Gastroesophageal sphincter (tissue), 4 donors: ENCODE measurements around the gene ICOSLG. TPM values are rescaled to one million over a fixed set of nuclear protein-coding genes. Genes with fewer than 3 reads are reported as not detected.

Source experiments
- ATAC-seq: fragments of 150-250 bp; one replicate; pipeline ENCODE4 v1.9.1; 2016; ENCODE audit warnings: mild to moderate bottlenecking, moderate library complexity
- H3K27ac ChIP-seq, 4 donors: fragments of 200-600 bp; sonication (generic) in 3 of 4; 1 replicate in 3 of 4; 2 replicates in 1 of 4; pipeline ENCODE4 v1.5.1; 2016 to 2019
- H3K27me3 ChIP-seq: fragments of 200-600 bp; sonication (generic); one replicate; pipeline ENCODE4 v1.5.1; 2019
- H3K36me3 ChIP-seq, 2 donors: fragments of 200-600 bp; sonication (generic); one replicate each; pipeline ENCODE4 v1.5.1; 2019; ENCODE audit warnings: control low read depth in 1 of 2
- H3K4me1 ChIP-seq, 3 donors: fragments of 200-600 bp; sonication (generic); 1 replicate in 2 of 3; 2 replicates in 1 of 3; pipeline ENCODE4 v1.5.1; 2016 to 2019; ENCODE audit warnings: control low read depth in 2 of 3
- H3K4me3 ChIP-seq, 2 donors: fragments of 200-600 bp; sonication (generic); one replicate each; pipeline ENCODE4 v1.5.1; 2019; ENCODE audit warnings: mild to moderate bottlenecking in 1 of 2, moderate library complexity in 1 of 2
- H3K9me3 ChIP-seq, 3 donors: fragments of 200-600 bp; sonication (generic); one replicate each; pipeline ENCODE4 v1.5.1; 2017 to 2019; ENCODE audit warnings: control low read depth in 2 of 3
- CTCF ChIP-seq, 4 experiments: fragments of 200-600 bp in 2 of 4; fragments of 450-650 bp in 2 of 4; sonication (generic) in 1 of 4; IDR thresholded peaks; one replicate each; pipeline ENCODE4 v1.5.1; 2017 to 2019; ENCODE audit warnings: antibody characterized with exemption in 4 of 4, mild to moderate bottlenecking in 2 of 4, moderate library complexity in 2 of 4
- EP300 ChIP-seq: sonication (generic); formaldehyde crosslinking; IDR thresholded peaks from one replicate; pipeline ENCODE4 v1.6.1; 2017; ENCODE audit warnings: antibody characterized with exemption, mild to moderate bottlenecking
- POLR2A ChIP-seq, 2 donors: fragments of 450-650 bp; IDR thresholded peaks; one replicate each; pipeline ENCODE4 v1.6.1; 2017; ENCODE audit warnings: antibody characterized with exemption in 2 of 2, mild to moderate bottlenecking in 2 of 2, moderate library complexity in 1 of 2
- POLR2AphosphoS5 ChIP-seq: sonication (generic); formaldehyde crosslinking; IDR thresholded peaks from one replicate; pipeline ENCODE4 v1.6.1; 2017; ENCODE audit warnings: antibody characterized with exemption
- WGBS, 2 donors: methylation state at CpG; one replicate each; pipeline ENCODE4 v1.1.5; 2018; ENCODE audit warnings: low coverage in 1 of 2; 5-methylcytosine and 5-hydroxymethylcytosine counted together
- total RNA-seq, 4 donors: library from RNA; depleted of rRNA; stranded (reverse); fragments of >200 nt; gene quantifications; one replicate each; pipeline ENCODE4 v1.1.0, GENCODE V29; 2016

ICOSLG gene
- total RNA-seq, 4 donors from 2014 or later, result 0.40 to 1.9 (median 0.80) TPM

DNA sequence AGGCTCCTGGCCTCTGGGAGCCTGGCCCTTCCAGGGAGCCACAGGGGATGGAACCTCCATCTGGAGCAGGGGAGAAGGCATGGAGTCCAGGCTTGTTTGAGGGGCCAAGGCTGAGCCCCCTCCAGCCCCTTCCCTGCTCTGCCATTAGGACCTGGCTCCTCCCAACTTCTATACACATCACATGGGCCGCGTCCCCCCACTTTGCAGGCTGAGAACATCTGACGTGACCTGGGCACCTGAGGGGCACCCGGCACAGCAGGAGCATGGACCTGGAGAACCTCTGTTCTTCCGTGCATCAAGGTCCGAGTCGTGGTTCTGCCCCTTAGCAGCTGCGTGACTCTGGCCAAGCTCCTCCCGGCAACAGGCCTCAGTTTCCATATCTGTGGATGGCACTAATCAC is 41.1 kb upstream of the ICOSLG start:
- H3K4me3 ChIP-seq, result no peak overlapping the region
- no peaks in the 10 kb centered on the region for H3K36me3 ChIP-seq
- no peaks in the 10 kb centered on the region for H3K9me3 ChIP-seq
- H3K27ac ChIP-seq, result no peak overlapping the region
- no peak for ATAC-seq
- 100% methylated on average over 3 of the region's 9 CpGs; no CpG with 5 or more reads in 1 of the 2 donors for WGBS, 2 donors
- H3K27me3 ChIP-seq, result peaks cover 35% of the 10 kb centered on the region
- peaks cover 0 to 11% (median 0%) of the 10 kb centered on the region in 3 donors for H3K4me1 ChIP-seq
- TF ChIP-seq POLR2A (IDR thresholded peaks at IDR 0.05) (no peak), POLR2AphosphoS5 (no peak), CTCF (IDR thresholded peaks at IDR 0.05) (no peak), EP300 (no peak)

GRCh38 chr21:44279354-44280260 is 38.9 kb upstream of the ICOSLG start:
- Histone ChIP-seq H3K4me3 (no peak overlapping the region), H3K27me3 (peaks cover 13% of the 10 kb centered on the region), H3K27ac (no peak overlapping the region), H3K4me1 (no peaks in the 10 kb centered on the region), H3K9me3 (no peaks in the 10 kb centered on the region), H3K36me3 (no peaks in the 10 kb centered on the region)
- no peak for ATAC-seq
- TF ChIP-seq CTCF (IDR thresholded peaks at IDR 0.05) (no peak), POLR2A (IDR thresholded peaks at IDR 0.05) (no peak), EP300 (no peak), POLR2AphosphoS5 (no peak)
- WGBS, 2 donors, result 73 to 87% methylated on average over 3 to 14 of the region's 19 CpGs

- Histone ChIP-seq H3K4me1 (no peaks in the 10 kb centered on the region), H3K4me3 (no peak overlapping the region), H3K27ac (no peak overlapping the region), H3K27me3 (peaks cover 20% of the 10 kb centered on the region), H3K36me3 (no peaks in the 10 kb centered on the region), H3K9me3 (no peaks in the 10 kb centered on the region)
- WGBS, 2 donors, result 50 to 60% methylated on average over 1 to 2 of the region's 5 CpGs
- TF ChIP-seq POLR2A (IDR thresholded peaks at IDR 0.05) (no peak), POLR2AphosphoS5 (no peak), CTCF (IDR thresholded peaks at IDR 0.05) (no peak), EP300 (no peak)
- ATAC-seq, result no peak
Observed at GRCh38 chr21:44275041-44275440, 34.3 kb upstream of the ICOSLG start.

- Histone ChIP-seq H3K36me3 (no peaks in the 10 kb centered on the region), H3K9me3 (no peaks in the 10 kb centered on the region), H3K27ac (no peak overlapping the region), H3K4me1 (no peaks in the 10 kb centered on the region), H3K4me3 (no peak overlapping the region), H3K27me3 (peaks cover 15% of the 10 kb centered on the region)
- ATAC-seq, result no peak
- TF ChIP-seq POLR2A (IDR thresholded peaks at IDR 0.05) (no peak), EP300 (no peak), CTCF (IDR thresholded peaks at IDR 0.05) (no peak), POLR2AphosphoS5 (no peak)
- WGBS, 2 donors, result no CpG with 5 or more reads among the region's 7 CpGs
Observed at GRCh38 chr21:44273046-44273445, 32.3 kb upstream of the ICOSLG start.
